ENCODE data around the gene PDE4B. TPM values are rescaled to one million over a fixed set of nuclear protein-coding genes. Genes with fewer than 3 reads are reported as not detected.

PDE4B gene
- polyA plus RNA-seq, 1 donor from 2014 or later, result 135 TPM

- no peaks in the 10 kb centered on the region for H3K27me3 ChIP-seq (ENCODE audit: insufficient read depth, low read depth, low read length)
- TF ChIP-seq REST (IDR thresholded peaks at IDR 0.05; ENCODE audit: borderline replicate concordance) (no peak), CTCF (IDR thresholded peaks at IDR 0.05; ENCODE audit: poor library complexity, severe bottlenecking) (no peak), TAF1 (IDR thresholded peaks at IDR 0.05; ENCODE audit: low read depth) (no peak), EZH2 (IDR thresholded peaks at IDR 0.05; ENCODE audit: borderline replicate concordance, insufficient read depth, low read length, poor library complexity, severe bottlenecking) (no peak), RAD21 (conservative IDR thresholded peaks at IDR 0.05) (no peak), EP300 (conservative IDR thresholded peaks at IDR 0.05; ENCODE audit: poor library complexity, severe bottlenecking) (no peak)
- H3K27ac ChIP-seq (ENCODE audit: low read length), result no peak overlapping the region
- no peaks in the 10 kb centered on the region for H3F3A ChIP-seq (ENCODE audit: insufficient read depth, low read length, poor library complexity, severe bottlenecking)
- no peaks in the 10 kb centered on the region for H3K36me3 ChIP-seq (ENCODE audit: insufficient read depth, low read length)
- H3K9me2 ChIP-seq (ENCODE audit: insufficient read depth, low read length), result no peaks in the 10 kb centered on the region
- no peak overlapping the region for H3K9ac ChIP-seq (ENCODE audit: low read length)
- H3K4me3 ChIP-seq (ENCODE audit: low read length), result no peak overlapping the region
- no peaks in the 10 kb centered on the region for H4K20me1 ChIP-seq (ENCODE audit: insufficient read depth)
- no peak overlapping the region for H2AFZ ChIP-seq (ENCODE audit: low read depth, low read length)
- no peaks in the 10 kb centered on the region for H3K9me3 ChIP-seq (ENCODE audit: low read length)
- no peaks in the 10 kb centered on the region for H3K79me2 ChIP-seq (replicated peaks; ENCODE audit: insufficient read depth, low read length)
- no peak overlapping the region for H3K4me2 ChIP-seq (ENCODE audit: low read length)
Observed at GRCh38 chr1:66177510-66177909, 384.8 kb downstream of the PDE4B start.

- Histone ChIP-seq H2AFZ (ENCODE audit: low read depth, low read length) (no peak overlapping the region), H3K4me3 (ENCODE audit: low read length) (no peak overlapping the region), H3K36me3 (ENCODE audit: insufficient read depth, low read length) (no peaks in the 10 kb centered on the region), H3K9ac (ENCODE audit: low read length) (no peak overlapping the region), H3F3A (ENCODE audit: insufficient read depth, low read length, poor library complexity, severe bottlenecking) (no peaks in the 10 kb centered on the region), H3K9me2 (ENCODE audit: insufficient read depth, low read length) (no peaks in the 10 kb centered on the region), H3K79me2 (replicated peaks; ENCODE audit: insufficient read depth, low read length) (no peaks in the 10 kb centered on the region), H3K4me2 (ENCODE audit: low read length) (no peak overlapping the region), H3K9me3 (ENCODE audit: low read length) (no peaks in the 10 kb centered on the region), H3K27ac (ENCODE audit: low read length) (peak overlapping the region; percentile 84), H3K27me3 (ENCODE audit: insufficient read depth, low read depth, low read length) (no peaks in the 10 kb centered on the region), H4K20me1 (ENCODE audit: insufficient read depth) (no peaks in the 10 kb centered on the region)
- no peak for TF ChIP-seq MXI1 (conservative IDR thresholded peaks at IDR 0.05; ENCODE audit: poor library complexity, severe bottlenecking)
- no peak for TF ChIP-seq EP300 (conservative IDR thresholded peaks at IDR 0.05; ENCODE audit: poor library complexity, severe bottlenecking)
- TF ChIP-seq POLR2AphosphoS5 (IDR thresholded peaks at IDR 0.05), result no peak
Observed at GRCh38 chr1:66182026-66182425, 389.3 kb downstream of the PDE4B start.

- Histone ChIP-seq H3K4me2 (ENCODE audit: low read length) (peak overlapping the region; percentile 60), H3K27ac (ENCODE audit: low read length) (peak overlapping the region; percentile 84)
Observed at GRCh38 chr1:66182551-66183178, 390.0 kb downstream of the PDE4B start.

More at GRCh38 chr1:66182551-66183178, 390.0 kb downstream of the PDE4B start:
- H3K9ac ChIP-seq (ENCODE audit: low read length), result peak overlapping the region; percentile 48
- no peaks in the 10 kb centered on the region for H3K79me2 ChIP-seq (replicated peaks; ENCODE audit: insufficient read depth, low read length)
- peak overlapping the region; percentile 48 for H3K4me3 ChIP-seq (ENCODE audit: low read length)
- H2AFZ ChIP-seq (ENCODE audit: low read depth, low read length), result no peak overlapping the region
- no peaks in the 10 kb centered on the region for H4K20me1 ChIP-seq (ENCODE audit: insufficient read depth)
- H3K9me2 ChIP-seq (ENCODE audit: insufficient read depth, low read length), result no peaks in the 10 kb centered on the region
- no peaks in the 10 kb centered on the region for H3K9me3 ChIP-seq (ENCODE audit: low read length)
- no peaks in the 10 kb centered on the region for H3F3A ChIP-seq (ENCODE audit: insufficient read depth, low read length, poor library complexity, severe bottlenecking)
- no peaks in the 10 kb centered on the region for H3K27me3 ChIP-seq (ENCODE audit: insufficient read depth, low read depth, low read length)
- TF ChIP-seq REST (IDR thresholded peaks at IDR 0.05; ENCODE audit: borderline replicate concordance), result no peak
- peak; percentile 90 for TF ChIP-seq EP300 (conservative IDR thresholded peaks at IDR 0.05; ENCODE audit: poor library complexity, severe bottlenecking)
- peak; percentile 61 for TF ChIP-seq POLR2AphosphoS5 (IDR thresholded peaks at IDR 0.05)
- TF ChIP-seq RAD21 (conservative IDR thresholded peaks at IDR 0.05), result no peak
- no peaks in the 10 kb centered on the region for H3K36me3 ChIP-seq (ENCODE audit: insufficient read depth, low read length)

Data from neural cell (in vitro differentiated cells).